SU-DHL-6 (cell line): ENCODE measurements around the gene MCHR1.

Source experiments
- H2AFZ ChIP-seq: fragments of 200-600 bp; sonication (generic); 2 replicates; pipeline ENCODE4 v1.6.1; 2014; ENCODE audit warnings: low read depth, mild to moderate bottlenecking, moderate library complexity, mixed read lengths, antibody characterized with exemption, low read length; ENCODE audit not compliant: severe bottlenecking
- H3F3A ChIP-seq: fragments of 200-600 bp; shearing (Covaris generic); 2 replicates; pipeline ENCODE4 v1.6.0; 2016; ENCODE audit warnings: antibody characterized with exemption, mild to moderate bottlenecking; ENCODE audit not compliant: insufficient read depth
- H3K27ac ChIP-seq: fragments of 200-600 bp; sonication (generic); 2 replicates; pipeline ENCODE4 v1.5.1; 2016; ENCODE audit warnings: low read depth, mild to moderate bottlenecking, low read length, moderate library complexity, mixed read lengths
- H3K27me3 ChIP-seq: fragments of 200-600 bp; sonication (generic), shearing (Covaris generic); 2 replicates; pipeline ENCODE4 v1.6.0; 2014; ENCODE audit warnings: mild to moderate bottlenecking, low read length
- H3K36me3 ChIP-seq: fragments of 200-600 bp; sonication (generic); 2 replicates; pipeline ENCODE4 v1.6.1; 2014; ENCODE audit warnings: mild to moderate bottlenecking, low read length, mixed read lengths
- H3K4me2 ChIP-seq: fragments of 300-600, 200-600 bp; shearing (Covaris generic), sonication (generic); 2 replicates; pipeline ENCODE4 v1.6.0; 2014; ENCODE audit warnings: low read length, low read depth, mild to moderate bottlenecking; ENCODE audit not compliant: poor library complexity, severe bottlenecking
- H3K4me3 ChIP-seq: fragments of 200-600 bp; sonication (generic); 2 replicates; pipeline ENCODE4 v1.5.1; 2014; ENCODE audit warnings: antibody characterized with exemption, low read length, mild to moderate bottlenecking, mixed read lengths; ENCODE audit not compliant: insufficient read depth, poor library complexity, severe bottlenecking
- H3K79me2 ChIP-seq: fragments of 200-600 bp; sonication (generic); 2 replicates; pipeline ENCODE4 v1.6.1; 2014; ENCODE audit warnings: mild to moderate bottlenecking, low read length, moderate library complexity; ENCODE audit not compliant: insufficient read depth
- H3K9ac ChIP-seq: fragments of 200-600 bp; sonication (generic); 2 replicates; pipeline ENCODE4 v1.7.0; 2014; ENCODE audit warnings: mild to moderate bottlenecking, low read length
- H3K9me2 ChIP-seq: fragments of 200-600 bp; sonication (generic); replicated peaks from 2 replicates; pipeline ENCODE4 v1.6.1; 2014; ENCODE audit warnings: low read length; ENCODE audit not compliant: insufficient read depth
- H3K9me3 ChIP-seq: fragments of 200-600 bp; sonication (generic); 2 replicates; pipeline ENCODE4 v1.6.1; 2014; ENCODE audit warnings: low read length, mixed read lengths; ENCODE audit not compliant: insufficient read depth
- H4K20me1 ChIP-seq: fragments of 200-600 bp; sonication (generic); 2 replicates; pipeline ENCODE4 v1.6.1; 2014; ENCODE audit warnings: low read depth, mild to moderate bottlenecking, antibody characterized with exemption, low read length, moderate library complexity, mixed read lengths
- CTCF ChIP-seq: fragments of 200-600 bp; sonication (generic); IDR thresholded peaks from one replicate; pipeline ENCODE4 v1.5.1; 2017; ENCODE audit warnings: antibody characterized with exemption, mild to moderate bottlenecking, low read length, moderate library complexity; ENCODE audit not compliant: insufficient read depth, poor library complexity, severe bottlenecking
- EZH2phosphoT487 ChIP-seq: fragments of 200-600 bp; sonication (generic), shearing (Covaris generic); conservative IDR thresholded peaks from 2 replicates; pipeline ENCODE4 v1.6.1; 2018; ENCODE audit warnings: mild to moderate bottlenecking, antibody characterized with exemption, low read length, moderate library complexity, mixed read lengths

Gene MCHR1

GRCh38 chr22:40679249-40679963 is at the start of gene MCHR1:
Gene MCHR1 (plus strand): TSS chr22:40679484. CDS start chr22:40679653, 169 bp downstream.
- Histone ChIP-seq H3K4me2 (no peak within 1 kb of the TSS), H2AFZ (no peak within 1 kb of the TSS), H3K27ac (no peak within 1 kb of the TSS), H3K36me3 (no peaks in the 10 kb centered on the region), H3K9me3 (no peaks in the 10 kb centered on the region), H3K9me2 (no peaks in the 10 kb centered on the region), H3F3A (no peaks in the 10 kb centered on the region), H3K4me3 (no peak within 1 kb of the TSS), H3K9ac (no peak within 1 kb of the TSS), H3K79me2 (no peaks in the 10 kb centered on the region), H3K27me3 (no peaks in the 10 kb centered on the region), H4K20me1 (no peaks in the 10 kb centered on the region)
- TF ChIP-seq CTCF: no peak
- TF ChIP-seq EZH2phosphoT487: no peak

GRCh38 chr22:40631925-40632324 is 47.4 kb upstream of the MCHR1 start:
- H2AFZ ChIP-seq: no peak overlapping the region
- no peak overlapping the region for H3K27ac ChIP-seq
- no peaks in the 10 kb centered on the region for H3K9me2 ChIP-seq
- no peaks in the 10 kb centered on the region for H3K27me3 ChIP-seq
- peak overlapping the region; percentile 7 for H3K4me2 ChIP-seq
- TF ChIP-seq CTCF (no peak), EZH2phosphoT487 (no peak)
- H3K9ac ChIP-seq: no peak overlapping the region
- H3K79me2 ChIP-seq: peaks cover 95% of the 10 kb centered on the region
- H3K36me3 ChIP-seq: no peaks in the 10 kb centered on the region
- no peaks in the 10 kb centered on the region for H3K9me3 ChIP-seq
- H3K4me3 ChIP-seq: no peak overlapping the region
- H3F3A ChIP-seq: 0 out of 2 replicates have a peak, but pooled peaks cover 3% of the 10 kb centered on the region
- H4K20me1 ChIP-seq: peaks cover 45% of the 10 kb centered on the region; the same call in 1 of the 2 replicates

- Histone ChIP-seq H3F3A (0 out of 2 replicates have a peak, but pooled peaks cover 3% of the 10 kb centered on the region), H4K20me1 (peaks cover 36% of the 10 kb centered on the region; the same call in 1 of the 2 replicates), H3K4me2 (peak overlapping the region; percentile 74), H3K9me3 (no peaks in the 10 kb centered on the region), H3K4me3 (no peak overlapping the region), H3K79me2 (peaks cover 84% of the 10 kb centered on the region), H3K27me3 (no peaks in the 10 kb centered on the region), H3K9me2 (no peaks in the 10 kb centered on the region), H3K27ac (no peak overlapping the region), H2AFZ (no peak overlapping the region), H3K9ac (no peak overlapping the region), H3K36me3 (no peaks in the 10 kb centered on the region)
- TF ChIP-seq EZH2phosphoT487 (no peak), CTCF (no peak)
Measured at GRCh38 chr22:40633036-40633435, 46.2 kb upstream of the MCHR1 start.
